Measurements from ENCODE around the gene LSS. TPM values are rescaled to one million over a fixed set of nuclear protein-coding genes. Genes with fewer than 3 reads are reported as not detected.
"Not testable (repeated sequence)": the region's sequence is repeated elsewhere in the genome, so short reads cannot be mapped to it uniquely, and the experiment has no call there.

LSS gene
- total RNA-seq, 1 experiment from 2014 or later, result 85.5 TPM

DNA sequence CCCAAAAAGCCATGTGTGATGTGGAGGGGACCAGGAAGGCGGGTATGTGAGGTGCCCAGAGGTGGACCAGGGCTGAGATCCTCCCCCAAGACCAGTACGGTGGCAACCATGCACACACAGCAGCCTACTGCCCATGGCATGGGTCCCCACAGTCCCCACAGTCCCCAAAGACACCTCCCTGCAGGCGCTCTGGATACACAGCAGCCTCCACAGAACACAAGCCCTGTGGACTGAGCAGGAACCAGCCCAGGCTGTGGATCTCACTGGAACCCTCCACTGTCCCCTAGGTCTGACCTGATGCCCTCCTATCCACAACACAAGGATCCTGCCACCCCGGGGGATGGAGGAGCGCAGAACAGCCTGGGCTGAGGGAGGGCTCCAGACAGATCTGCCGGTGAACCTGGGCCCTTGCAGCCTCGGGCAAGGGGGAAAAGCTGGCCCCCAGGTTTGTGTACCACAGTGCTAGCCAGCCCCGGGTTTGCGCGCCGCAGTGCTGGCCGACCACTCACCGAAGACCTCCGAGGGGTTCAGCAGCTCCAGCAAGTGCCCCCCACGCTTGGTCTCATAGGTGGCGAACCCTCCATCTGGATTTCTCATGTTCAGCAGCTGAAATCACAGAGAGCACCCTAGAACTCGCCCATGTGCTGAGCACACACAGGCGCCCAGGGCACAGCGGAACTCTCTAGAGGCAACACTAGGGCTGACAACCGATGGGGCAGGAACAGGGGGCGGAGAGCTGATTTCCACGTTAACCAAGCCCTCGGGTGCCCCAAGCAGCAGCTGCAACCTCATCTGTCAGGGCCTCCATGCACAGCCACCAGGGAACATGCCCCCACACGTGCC lies 22.2 kb downstream of the LSS start:
- DNase-seq (ENCODE audit: low read depth), result no peak

DNA sequence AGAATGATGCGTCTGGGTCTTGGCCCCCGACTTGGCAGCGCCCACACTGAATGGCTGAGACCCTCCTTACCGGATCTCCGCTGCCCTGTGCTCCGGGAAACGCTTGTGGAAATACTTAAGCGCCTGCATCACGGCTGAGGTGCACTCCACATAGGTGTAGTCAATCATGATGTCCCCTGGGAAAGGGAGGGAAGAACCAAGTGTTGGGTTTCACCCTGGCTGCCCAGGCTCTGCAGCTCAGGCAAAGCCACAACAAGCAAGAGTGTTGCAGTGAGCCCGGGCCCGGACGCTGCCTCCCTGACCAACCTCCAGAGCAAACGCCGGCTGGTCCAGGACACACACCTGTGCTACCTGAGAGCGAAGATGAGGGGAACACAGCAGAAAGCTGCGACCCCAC lies 22.8 kb downstream of the LSS start:
- DNase-seq (ENCODE audit: low read depth), result no peak

DNA sequence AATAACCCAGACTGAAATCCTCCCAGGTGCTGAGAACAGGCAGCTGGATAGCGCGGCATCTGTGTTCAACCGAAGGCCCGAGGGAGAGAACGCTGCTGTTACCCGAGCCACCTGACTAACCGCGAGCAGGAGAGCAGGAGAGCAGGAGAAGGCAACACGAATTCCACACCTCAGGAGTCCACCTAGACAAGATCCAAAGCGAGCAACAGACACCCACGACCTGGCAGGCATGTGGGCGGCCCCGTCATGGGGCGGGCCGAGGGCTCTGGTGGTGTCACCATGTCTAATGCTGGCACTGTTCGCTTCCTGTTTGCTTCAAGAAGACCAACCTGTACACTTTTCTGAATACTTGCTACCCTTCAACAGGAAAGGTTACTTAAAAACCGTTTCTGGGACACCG lies 23.4 kb downstream of the LSS start:
- DNase-seq (ENCODE audit: low read depth), result no peak

DNA sequence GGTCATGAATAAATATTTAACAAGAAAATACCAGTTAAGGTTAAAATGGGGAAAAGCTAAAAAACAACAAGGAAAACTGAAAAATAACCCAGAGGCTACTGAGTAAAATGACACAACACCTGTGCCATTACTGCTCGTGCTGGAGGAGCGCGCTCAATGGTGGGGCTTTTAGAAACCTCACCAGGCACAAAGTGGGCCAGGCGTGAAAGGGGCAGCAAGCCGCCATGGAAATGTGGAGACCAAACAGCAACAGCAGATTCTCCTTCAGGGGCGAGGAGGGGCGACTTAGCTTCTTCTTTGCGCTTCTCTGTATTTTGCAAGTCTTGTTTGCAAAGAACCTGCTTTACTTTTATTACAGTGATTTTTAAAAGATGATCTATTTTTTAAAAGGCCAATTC lies 25.4 kb downstream of the LSS start:
- no peak for DNase-seq (ENCODE audit: low read depth)

DNA sequence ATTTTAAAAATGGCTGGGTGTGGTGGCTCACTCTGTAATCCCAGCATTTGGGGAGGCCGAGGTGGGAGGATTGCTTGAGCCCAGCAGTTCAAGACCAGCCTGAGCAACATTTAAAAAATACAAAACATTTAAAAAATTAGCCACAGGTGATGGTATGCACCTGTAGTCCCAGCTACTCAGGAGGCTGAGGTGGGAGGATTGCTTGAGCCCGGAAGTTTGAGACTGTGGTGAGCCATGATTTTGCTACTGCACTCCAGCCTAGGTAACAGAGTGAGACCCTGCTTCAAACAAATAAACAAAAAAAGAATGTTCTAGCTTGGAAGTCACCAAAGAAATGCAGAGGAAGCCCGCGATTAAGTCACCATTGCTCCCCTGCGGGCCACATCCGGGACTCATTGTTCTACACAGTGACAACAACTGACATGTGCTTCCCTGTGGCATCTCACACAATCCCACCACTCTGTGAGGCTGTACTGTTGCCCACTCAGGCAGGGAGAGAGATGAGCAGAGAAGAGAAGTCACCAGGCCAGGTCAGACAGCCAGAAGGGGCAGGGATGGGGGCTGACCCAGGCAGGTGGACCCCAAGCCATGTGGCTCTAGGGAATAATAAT lies 25.9 kb downstream of the LSS start:
- DNase-seq (ENCODE audit: low read depth), result no peak

DNA sequence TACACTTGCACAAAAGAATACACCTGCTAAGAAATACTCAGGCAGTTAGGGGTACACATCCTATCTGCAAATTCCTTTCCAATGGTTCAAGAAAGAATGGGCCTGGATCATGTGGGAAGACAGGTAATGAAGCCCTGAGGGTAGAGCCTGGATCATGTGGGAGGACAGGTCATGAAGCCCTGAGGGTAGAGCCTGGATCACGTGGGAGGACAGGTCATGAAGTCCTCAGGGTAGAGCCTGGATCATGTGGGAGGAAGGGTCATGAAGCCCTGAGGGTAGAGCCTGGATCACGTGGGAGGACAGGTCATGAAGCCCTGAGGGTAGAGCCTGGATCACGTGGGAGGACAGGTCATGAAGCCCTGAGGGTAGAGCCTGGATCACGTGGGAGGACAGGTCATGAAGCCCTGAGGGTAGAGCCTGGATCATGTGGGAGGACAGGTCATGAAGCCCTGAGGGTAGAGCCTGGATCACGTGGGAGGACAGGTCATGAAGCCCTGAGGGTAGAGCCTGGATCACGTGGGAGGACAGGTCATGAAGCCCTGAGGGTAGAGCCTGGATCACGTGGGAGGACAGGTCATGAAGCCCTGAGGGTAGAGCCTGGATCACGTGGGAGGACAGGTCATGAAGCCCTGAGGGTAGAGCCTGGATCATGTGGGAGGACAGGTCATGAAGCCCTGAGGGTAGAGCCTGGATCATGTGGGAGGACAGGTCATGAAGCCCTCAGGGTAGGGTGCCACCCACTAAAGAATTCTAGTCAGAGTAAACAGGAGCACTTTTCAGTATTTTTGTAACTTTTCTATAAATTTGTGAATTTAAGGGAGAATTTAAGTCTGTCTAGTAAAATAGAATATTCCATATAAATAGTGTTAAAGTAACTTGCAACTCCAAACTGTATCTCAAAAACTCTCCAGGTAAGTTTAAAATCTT lies 27.4 kb downstream of the LSS start:
- DNase-seq (ENCODE audit: low read depth), result not testable (repeated sequence)

DNA sequence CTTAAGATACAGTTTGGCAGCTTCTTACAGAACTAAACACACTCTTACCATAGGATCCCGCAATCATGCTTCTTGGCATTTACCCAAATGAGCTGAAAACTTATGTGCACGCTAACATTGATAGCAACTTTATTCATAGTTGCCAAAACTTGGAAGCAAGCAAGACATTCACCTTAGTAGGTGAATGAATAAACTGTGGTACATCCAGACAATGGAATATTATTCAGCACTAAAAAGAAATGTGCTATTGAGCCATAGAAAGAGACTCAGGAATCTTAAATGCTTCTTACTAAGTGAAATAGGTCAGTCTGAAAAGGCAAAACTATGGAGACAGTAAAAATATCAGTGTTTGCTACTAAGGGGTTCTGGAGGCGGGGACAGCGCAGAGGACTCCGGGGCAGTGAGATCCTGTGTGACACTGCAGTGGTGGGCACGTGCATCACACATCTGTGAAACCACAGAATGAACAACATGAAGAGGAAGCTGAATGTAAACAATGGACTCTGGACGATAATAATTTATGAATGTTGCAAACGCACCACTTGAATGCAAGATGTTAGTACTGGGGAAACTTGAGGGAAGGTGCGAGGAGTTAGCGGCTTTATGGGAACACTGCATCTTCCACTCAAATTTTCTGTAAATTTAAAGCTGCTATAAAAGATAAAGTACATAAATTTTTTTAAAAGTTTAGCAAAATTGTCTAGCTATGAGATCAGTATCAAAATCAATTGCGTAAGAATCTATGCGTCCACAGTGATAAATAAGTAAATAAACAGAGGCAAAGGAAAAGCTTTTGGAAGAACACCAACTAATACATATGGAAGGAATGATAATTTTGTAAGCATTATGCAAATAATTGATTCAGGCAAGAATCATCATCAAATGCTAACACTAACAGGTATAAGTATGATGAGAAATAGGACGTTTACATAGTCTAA lies 28.9 kb downstream of the LSS start:
- DNase-seq (ENCODE audit: low read depth), result no peak

DNA sequence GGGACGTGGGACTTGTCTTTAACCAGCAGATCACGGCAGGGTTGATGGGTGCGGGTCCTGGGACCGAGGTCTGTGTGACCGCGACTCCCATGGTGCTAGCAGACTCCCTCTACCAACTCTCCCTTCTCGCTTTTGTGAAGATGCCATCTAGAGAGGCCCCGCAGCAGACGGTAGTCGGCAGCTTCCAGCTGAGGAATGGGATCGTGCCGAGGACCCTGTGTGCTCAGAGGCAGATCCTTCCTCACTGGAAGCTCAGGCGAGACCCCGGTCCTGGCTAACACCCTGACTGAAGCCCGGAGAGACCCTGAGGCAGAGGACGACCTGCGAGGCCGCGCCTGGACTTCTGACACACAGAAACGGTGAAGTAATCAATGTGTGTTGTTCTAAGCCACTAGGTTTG lies 31.8 kb downstream of the LSS start:
- DNase-seq (ENCODE audit: low read depth), result no peak

DNA sequence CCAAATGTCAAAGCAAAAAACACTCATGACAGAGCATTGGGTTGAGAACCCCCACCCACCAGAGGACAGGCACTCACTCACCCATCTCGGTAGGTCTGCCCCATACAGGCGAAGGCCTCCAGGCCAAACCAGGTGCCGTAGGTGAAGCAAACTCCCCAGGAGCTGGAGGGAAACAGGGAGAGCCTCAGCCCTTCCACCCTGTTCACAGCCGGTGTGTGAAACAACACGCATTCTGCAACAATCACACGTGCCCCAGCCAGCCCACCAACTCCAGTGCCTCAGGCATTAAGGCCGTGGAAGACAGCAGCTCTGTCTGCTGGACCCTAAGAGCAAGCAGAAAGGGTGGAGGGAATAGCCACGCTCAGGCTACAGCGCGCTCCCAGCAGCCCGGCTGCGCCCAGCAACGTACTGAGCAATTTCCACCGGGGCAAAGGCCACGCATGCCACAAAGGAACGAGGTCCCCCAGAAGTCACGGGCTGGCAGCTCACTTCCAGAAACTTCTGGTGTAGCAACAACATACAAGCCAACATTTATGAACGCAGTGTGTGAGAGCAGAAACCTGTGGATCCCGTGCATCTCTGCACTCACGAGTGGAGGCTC lies 32.9 kb downstream of the LSS start:
- no peak for DNase-seq (ENCODE audit: low read depth)

DNA sequence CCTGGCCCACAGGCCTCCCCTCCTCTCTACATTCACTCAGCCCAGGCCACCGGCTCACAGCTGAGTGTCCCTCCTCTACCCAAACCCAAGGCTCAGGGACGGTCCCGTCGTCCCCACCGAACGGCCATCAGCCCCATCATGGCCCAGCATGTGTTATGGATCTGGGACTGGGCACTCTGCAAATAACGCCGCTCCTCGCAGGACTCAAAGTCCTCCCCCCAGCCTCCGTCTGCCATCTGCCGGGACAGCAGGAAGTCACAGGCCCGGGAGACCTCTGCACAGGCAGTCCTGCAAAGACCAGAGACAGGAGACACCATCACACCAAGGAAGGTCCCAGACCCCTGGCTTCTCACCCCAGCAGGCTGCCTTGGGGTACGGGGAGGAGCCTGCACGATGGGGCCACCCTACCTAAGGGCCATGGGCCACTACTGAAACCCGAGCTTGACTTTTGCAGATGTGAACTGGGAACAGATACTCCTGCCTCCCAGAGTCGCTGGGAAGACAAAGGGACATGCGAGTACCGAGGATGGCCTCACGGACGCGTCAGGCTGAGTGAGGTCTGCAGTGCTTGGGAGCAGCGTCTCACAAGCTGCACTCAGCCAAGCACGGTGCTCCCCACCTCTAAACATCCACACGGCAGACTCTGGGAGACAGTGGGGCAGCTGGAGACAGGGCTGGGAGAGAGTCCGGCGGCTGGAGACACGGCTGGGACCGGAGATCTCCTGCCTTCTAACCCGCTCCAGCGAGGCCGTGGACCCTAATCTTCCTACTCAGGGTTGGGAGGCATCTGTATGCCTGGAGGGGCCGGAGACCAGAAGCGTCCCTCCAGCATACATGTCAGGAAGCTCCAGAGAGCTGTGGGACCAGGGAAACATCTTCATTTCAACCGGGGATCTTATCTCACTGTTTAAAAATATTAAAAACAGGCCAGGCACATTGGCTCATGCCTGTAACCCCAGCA lies 33.9 kb downstream of the LSS start:
- no peak for DNase-seq (ENCODE audit: low read depth)

DNA sequence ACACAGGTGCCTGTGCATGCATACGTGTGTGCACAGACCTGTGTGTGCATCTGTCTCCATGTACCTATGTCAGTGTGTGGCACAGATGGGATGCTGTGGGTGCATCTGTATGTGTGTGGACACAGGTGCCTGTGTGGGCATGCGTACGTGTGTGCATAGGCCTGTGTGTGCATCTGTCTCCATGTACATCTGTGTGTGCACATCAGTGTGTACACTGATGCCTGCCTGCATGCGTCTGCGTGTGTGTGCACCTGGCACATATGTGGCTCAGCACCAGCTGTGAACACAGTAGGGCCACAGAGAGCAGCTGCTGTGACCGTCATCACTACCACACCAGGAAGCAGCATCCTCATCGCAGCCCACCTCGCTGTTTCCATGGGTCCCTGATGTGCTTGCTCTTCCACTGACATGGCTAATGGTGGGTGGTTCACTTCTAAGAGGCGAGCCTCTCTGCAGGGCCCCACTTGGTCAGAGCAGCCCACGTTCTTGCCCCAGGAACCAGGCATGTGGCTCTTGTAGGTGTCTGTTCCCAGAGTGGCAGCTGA lies 34.7 kb downstream of the LSS start:
- no peak for DNase-seq (ENCODE audit: low read depth)

DNA sequence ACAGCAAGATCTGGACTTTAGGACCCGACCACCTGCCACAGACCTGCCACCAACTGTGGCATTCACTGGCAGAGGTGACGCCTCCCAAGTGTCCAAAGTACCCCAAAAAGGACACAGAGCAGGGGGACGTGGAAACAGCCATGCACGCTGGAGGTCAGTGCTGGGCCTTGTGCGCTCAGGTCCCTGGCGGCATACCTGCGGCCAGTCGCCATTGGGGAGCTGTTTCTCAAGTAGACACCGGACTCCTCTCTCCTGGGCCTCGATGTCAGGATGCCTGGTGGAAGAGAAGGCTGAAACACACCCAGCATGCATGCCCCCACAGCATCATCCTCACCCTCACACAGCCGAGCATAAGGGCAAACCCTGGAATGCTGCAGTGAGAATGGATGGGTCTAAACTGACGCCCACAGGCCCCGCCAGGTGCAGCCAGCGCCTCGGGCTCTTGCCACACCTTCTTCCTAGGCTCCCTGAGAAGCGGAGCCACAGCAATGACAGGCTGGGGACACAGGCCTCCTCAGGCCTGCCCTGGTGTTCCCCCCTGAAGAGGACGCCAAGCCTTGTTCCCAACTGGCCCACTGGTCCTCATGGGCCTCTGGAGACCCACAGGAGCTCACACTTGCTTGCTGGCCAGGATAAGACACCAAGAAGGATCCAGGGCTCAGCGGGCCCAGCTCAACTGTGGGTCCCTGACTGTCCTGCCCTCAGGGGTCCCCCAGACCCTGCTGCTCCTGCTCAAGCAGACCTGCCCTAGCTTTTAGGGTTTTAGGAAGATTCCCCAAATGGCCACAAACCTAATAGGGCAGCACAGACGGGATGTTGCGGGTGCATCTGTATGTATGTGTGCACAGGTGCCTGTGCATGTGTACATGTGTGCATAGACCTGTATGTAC lies 36.6 kb downstream of the LSS start:
- DNase-seq (ENCODE audit: low read depth), result no peak

DNA sequence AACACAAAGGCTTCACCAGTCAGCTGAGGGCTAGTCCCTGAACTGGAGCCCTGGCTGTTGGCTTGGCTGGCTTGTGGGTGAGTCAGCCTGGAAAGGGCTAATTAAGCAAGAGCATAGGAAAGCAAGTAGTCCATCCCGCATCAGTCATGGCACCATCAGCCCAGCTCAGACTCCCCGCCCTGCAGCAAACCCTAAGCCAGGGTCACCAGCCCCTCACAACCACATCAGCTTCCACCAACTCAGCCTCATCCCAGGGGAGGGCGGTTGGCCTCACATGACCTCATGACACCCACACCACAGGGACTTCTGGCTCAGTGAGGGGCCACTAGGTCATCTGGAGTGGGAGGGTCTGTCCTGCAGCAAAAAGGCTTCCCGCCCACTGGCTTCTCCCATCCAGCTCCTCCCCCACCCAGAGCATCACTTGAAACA lies 37.3 kb downstream of the LSS start:
- peak; percentile 64 for DNase-seq (ENCODE audit: low read depth)

DNA sequence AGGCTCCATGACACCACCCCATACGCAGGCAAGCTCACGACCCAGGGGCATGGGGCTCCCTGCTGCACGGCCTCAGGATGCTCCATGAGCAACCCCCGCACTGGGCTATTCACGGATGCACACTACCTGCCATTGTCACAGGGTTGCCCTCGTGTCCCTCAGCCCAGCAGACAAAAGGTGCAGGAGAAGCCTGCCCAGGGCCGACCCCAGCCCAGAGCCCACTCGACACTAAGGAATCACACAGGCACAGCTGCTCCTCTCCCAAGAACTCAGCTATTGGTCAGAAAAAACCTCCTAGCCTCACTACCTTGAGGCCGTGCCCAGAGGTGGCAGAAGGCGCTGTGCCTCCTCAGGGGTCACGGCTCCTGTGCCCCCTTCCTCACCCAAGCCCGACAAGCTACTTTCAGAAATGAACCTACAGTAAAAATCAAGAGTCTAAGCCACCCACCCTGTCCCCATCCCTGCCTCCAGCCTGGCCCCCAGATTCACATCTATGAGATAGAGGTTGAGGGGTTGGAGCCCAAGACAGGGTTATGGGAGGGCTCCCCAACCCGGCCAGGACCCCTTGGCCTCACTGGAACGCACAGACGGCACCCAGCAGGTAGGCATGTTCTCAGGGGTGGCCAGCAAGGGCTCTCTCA lies 38.0 kb downstream of the LSS start:
- DNase-seq (ENCODE audit: low read depth), result no peak

DNA sequence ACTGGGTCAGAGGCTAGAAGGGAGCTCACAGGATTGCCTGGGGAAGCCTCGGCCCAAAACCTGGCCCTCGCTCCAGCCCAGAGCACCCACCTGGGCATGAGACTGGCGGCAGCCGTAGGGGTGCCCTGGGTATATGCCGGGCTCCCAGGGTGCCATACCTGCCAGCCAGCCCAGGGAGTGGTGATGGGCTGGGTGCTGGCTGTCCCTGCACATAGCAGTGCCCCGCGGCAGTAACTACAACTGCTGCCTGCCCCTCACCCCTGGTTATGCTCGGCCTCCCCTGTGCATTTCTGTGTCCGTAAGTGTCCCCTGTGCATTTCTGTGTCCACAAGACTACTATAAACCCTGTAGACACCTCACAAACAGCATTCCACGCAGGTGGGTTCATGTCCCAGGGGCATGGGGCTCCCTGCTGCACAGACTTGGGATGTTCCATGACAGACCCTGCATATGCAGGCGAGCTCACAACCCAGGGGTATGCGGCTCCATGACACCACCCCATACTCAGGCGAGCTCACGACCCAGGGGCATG lies 38.5 kb downstream of the LSS start:
- DNase-seq (ENCODE audit: low read depth), result no peak

DNA sequence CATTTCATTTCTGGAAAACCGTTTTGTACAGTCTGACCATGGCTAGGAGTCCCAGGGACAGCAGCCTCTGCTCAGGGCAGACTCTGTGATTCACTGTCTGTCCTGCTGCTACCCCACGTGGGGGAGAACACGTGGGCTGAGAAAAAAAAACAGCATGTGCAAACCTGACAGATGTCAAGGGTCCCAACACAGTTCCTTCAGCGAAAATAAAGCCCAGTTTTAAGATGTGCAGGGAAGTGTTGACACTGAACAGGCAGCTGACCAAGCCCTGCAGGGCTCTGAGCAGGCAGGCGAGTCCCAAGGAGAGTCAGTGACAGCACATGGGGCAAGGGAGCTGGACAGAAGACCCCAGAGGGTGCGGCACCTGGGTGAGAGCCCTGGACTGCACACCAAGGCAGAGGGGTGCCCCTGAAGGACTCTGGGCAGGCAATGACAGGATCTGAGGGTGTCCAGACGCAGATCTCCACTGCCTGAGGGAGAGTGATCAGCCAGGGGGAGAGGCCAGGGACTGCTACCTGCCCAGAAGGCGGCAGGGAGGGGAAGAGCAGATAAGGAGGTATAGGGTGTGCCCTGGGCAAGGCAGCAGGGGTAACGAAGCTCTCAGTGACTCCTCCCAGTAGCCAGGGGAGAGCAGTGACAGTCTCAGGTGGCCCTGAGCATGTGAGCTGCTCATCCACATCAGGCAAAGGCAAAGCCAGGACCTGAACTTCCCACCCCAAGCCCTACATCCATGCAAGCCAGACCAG lies 39.2 kb downstream of the LSS start:
- peak; percentile 50 for DNase-seq (ENCODE audit: low read depth)

Data from HT1080 (cell line).